ENCODE results near the gene JAZF1. TPM values are rescaled to one million over a fixed set of nuclear protein-coding genes. Genes with fewer than 3 reads are reported as not detected.

JAZF1 gene
- total RNA-seq, 2 donors from 2014 or later: 9.3 to 37.4 TPM

DNA sequence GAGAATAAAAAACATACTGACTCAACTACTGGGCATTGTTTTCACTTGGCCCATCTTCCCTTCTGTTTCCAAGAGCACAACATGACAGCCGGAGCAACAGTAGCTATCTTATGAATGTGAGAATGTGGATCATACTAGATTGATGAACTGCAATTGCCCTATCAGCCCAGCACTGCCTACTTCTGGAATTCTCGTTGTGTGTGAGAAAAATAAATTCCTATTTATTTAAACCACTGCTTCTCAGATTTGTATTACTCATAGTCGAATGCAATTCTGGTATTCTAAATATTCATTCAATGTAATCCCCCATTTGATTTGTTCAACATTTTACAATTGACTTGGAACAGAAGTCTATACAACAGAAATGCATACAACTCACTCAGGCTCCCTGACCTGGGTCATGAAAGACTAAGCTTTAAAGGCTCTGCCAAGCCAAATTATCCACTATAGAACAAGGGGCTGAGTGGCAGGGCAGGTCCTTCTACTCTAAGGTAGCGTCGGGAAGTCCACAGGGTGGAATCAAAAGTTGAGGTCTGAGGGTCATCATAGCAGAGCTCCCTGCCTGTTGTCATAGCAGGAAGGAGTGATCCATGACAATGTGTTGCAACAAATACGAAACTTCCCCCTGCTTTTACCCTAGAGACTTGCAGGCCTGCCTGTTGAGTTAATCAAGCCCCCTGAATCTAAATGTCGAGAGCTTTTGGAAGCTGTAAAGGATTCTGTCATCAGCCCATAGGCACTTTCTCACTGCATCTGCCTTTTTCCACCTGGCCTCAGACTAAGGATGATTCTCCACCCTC is 12.4 kb upstream of the JAZF1 start:
- H3K27ac ChIP-seq: no peak overlapping the region
- no peaks in the 10 kb centered on the region for H3K4me1 ChIP-seq (replicated peaks)
- no peaks in the 10 kb centered on the region for H3K9me3 ChIP-seq
- intact Hi-C loops (cut with DNase I): no loop called here
- TF ChIP-seq POLR2A (IDR thresholded peaks at IDR 0.05): no peak
- TF ChIP-seq, protein P1, sequence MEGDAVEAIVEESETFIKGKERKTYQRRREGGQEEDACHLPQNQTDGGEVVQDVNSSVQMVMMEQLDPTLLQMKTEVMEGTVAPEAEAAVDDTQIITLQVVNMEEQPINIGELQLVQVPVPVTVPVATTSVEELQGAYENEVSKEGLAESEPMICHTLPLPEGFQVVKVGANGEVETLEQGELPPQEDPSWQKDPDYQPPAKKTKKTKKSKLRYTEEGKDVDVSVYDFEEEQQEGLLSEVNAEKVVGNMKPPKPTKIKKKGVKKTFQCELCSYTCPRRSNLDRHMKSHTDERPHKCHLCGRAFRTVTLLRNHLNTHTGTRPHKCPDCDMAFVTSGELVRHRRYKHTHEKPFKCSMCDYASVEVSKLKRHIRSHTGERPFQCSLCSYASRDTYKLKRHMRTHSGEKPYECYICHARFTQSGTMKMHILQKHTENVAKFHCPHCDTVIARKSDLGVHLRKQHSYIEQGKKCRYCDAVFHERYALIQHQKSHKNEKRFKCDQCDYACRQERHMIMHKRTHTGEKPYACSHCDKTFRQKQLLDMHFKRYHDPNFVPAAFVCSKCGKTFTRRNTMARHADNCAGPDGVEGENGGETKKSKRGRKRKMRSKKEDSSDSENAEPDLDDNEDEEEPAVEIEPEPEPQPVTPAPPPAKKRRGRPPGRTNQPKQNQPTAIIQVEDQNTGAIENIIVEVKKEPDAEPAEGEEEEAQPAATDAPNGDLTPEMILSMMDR (IDR thresholded peaks at IDR 0.05): no peak
- no peak for TF ChIP-seq POLR2AphosphoS5 (IDR thresholded peaks at IDR 0.05)
- no peaks in the 10 kb centered on the region for H3K27me3 ChIP-seq (replicated peaks; ENCODE audit: insufficient read depth)
- no peak for DNase-seq (ENCODE audit: low spot score)
- WGBS: 87% methylated on average over 7 of the region's 7 CpGs
- H3K4me3 ChIP-seq: no peak overlapping the region
- no peaks in the 10 kb centered on the region for H3K36me3 ChIP-seq

DNA sequence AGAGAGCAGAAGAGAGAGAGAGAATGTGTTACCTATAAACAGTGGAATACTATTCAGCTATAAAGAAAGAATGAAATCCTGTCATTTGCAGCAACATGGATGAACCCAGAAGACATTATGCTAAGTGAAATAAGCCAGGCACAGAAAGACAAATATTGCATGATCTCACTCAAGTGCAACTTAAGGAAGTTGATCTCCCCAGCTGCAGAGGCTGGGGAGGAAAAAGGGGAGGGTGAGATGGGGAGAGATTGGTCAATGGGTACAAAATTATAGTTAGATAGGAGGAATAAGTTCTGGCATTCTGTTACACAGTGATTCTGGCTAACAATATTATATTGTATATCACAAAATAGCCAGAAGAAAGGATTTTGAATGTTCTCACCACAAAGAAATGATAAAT is 11.2 kb upstream of the JAZF1 start:
- H3K4me3 ChIP-seq: no peak overlapping the region
- H3K9me3 ChIP-seq: no peaks in the 10 kb centered on the region
- TF ChIP-seq POLR2A (IDR thresholded peaks at IDR 0.05) (no peak), POLR2AphosphoS5 (IDR thresholded peaks at IDR 0.05) (no peak)
- TF ChIP-seq, protein P1 (IDR thresholded peaks at IDR 0.05): no peak
- H3K27me3 ChIP-seq (replicated peaks; ENCODE audit: insufficient read depth): no peaks in the 10 kb centered on the region
- no peaks in the 10 kb centered on the region for H3K36me3 ChIP-seq
- intact Hi-C loops (cut with DNase I): no loop called here
- H3K27ac ChIP-seq: no peak overlapping the region
- no peak for DNase-seq (ENCODE audit: low spot score)
- H3K4me1 ChIP-seq (replicated peaks): no peaks in the 10 kb centered on the region

DNA sequence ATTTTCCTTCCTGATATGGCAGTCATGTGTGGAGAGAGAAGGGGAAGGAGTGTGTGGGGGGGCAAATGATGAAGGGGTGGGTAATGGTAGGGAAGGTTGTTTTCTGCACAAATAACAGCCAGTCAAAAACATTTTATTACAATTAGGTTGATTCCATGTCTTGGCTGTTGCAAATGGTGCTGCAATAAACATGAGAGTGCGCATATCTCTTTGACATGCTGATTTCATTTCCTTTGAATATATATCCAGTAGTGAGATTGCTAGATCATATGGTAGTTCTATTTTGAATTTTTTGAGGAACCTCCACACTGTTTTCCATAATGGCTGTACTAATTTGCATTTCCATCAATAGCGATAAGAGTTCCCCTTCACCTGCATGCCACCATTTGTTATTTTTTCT is 10.6 kb upstream of the JAZF1 start:
- Histone ChIP-seq H3K27me3 (replicated peaks; ENCODE audit: insufficient read depth) (no peaks in the 10 kb centered on the region), H3K4me3 (no peak overlapping the region), H3K36me3 (no peaks in the 10 kb centered on the region), H3K4me1 (replicated peaks) (no peaks in the 10 kb centered on the region), H3K27ac (no peak overlapping the region), H3K9me3 (no peaks in the 10 kb centered on the region)
- TF ChIP-seq POLR2A (IDR thresholded peaks at IDR 0.05) (no peak), POLR2AphosphoS5 (IDR thresholded peaks at IDR 0.05) (no peak)
- TF ChIP-seq, protein P1 (IDR thresholded peaks at IDR 0.05): no peak
- DNase-seq (ENCODE audit: low spot score): no peak
- 92% methylated on average over 2 of the region's 2 CpGs for WGBS
- intact Hi-C loops (cut with DNase I): no loop called here

DNA sequence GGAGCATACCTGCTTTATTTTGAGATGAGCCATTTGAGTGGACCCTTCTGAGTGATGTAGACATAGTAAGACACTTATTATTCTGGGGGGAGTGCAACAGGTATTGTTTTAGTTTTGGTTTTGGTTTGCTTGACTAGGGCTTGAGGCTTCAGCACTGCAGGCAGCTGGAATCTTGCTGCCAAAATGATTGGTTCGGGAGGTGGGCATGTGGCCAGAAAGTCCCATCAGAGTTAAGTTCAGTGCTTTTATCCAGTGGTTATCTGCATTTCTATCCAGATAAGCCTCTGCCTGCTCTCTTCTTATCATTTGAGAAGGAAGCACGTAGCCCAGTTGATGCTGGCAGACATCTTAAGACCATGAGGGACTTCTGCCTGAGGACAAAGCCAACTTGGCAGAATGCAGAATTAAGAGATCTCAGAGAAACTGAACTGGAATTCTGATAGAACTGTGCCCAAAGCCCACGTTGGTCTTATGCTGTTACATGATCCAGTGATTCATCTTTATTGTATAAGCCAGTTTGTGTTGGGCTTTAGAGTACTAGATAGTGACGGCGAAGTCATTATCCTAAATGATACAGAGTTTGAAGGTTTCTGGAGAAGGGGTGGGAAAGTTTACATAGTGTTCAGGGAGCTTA is 9.6 kb upstream of the JAZF1 start:
- DNase-seq (ENCODE audit: low spot score): no peak
- intact Hi-C loops (cut with DNase I): no loop called here
- WGBS: 47% methylated on average over 5 of the region's 5 CpGs
- no peak overlapping the region for H3K27ac ChIP-seq
- no peak overlapping the region for H3K4me3 ChIP-seq
- no peaks in the 10 kb centered on the region for H3K4me1 ChIP-seq (replicated peaks)
- no peaks in the 10 kb centered on the region for H3K9me3 ChIP-seq
- TF ChIP-seq POLR2AphosphoS5 (IDR thresholded peaks at IDR 0.05) (no peak), POLR2A (IDR thresholded peaks at IDR 0.05) (no peak)
- TF ChIP-seq, protein P1 (IDR thresholded peaks at IDR 0.05): no peak
- H3K36me3 ChIP-seq: no peaks in the 10 kb centered on the region
- no peaks in the 10 kb centered on the region for H3K27me3 ChIP-seq (replicated peaks; ENCODE audit: insufficient read depth)

DNA sequence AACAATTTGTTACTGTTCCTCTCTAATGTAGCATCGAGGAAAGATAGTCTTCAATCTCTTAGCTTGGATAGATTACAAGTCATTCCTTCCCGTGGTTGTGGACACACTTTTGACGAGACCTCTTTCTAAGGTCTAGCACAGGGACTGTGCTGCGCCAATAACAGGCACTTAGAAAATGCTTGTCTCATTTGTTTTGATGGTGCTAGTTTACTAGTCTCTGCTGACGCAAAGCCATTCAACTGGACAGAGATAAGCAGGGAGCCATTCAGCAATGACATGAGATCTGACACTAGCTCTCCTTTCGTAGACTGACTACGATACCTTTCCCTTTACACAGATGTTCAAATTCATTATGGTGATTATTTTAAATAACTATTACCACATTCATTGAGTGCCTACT is 6.4 kb upstream of the JAZF1 start:
- H3K4me3 ChIP-seq: no peak overlapping the region
- H3K27ac ChIP-seq: no peak overlapping the region
- no peak for DNase-seq (ENCODE audit: low spot score)
- no peaks in the 10 kb centered on the region for H3K9me3 ChIP-seq
- intact Hi-C loops (cut with DNase I): loop anchor here (10.0 kb wide), 1 partner anchor 88 kb away; no protein-coding TSS in a partner anchor
- no peaks in the 10 kb centered on the region for H3K4me1 ChIP-seq (replicated peaks)
- H3K27me3 ChIP-seq (replicated peaks; ENCODE audit: insufficient read depth): no peaks in the 10 kb centered on the region
- TF ChIP-seq, protein P1 (IDR thresholded peaks at IDR 0.05): no peak
- TF ChIP-seq POLR2AphosphoS5 (IDR thresholded peaks at IDR 0.05): no peak
- no peak for TF ChIP-seq POLR2A (IDR thresholded peaks at IDR 0.05)
- no peaks in the 10 kb centered on the region for H3K36me3 ChIP-seq
- 97% methylated on average over 7 of the region's 7 CpGs for WGBS

Data from prostate gland (tissue), 2 donors.